Measurements from ENCODE around the gene DRC7. TPM values are rescaled to one million over a fixed set of nuclear protein-coding genes. Genes with fewer than 3 reads are reported as not detected.

DRC7 gene
- total RNA-seq, 1 experiment from 2014 or later, result not detected

DNA sequence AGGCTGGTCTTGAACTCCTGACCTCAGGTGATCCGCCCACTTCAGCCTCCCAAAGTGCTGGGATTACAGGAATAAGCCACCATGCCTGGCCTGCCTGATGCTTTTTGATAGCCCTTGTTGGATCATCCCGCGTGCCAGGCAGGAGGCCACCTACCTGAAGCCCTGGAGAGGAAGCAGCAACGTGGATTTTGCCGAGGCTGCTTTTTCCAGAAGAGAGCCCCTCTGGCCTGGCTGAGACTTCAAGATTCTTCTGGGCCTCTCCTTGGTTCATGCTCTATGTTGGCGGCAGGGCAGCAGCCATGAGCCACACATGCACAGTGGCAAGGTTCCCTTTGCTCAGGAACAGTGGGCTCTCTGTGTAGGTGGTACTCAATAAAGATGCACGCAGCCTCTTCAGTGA, 52.5 kb downstream of the DRC7 start:
- Histone ChIP-seq H3K36me3 (ENCODE audit: low read depth, low read length) (no peaks in the 10 kb centered on the region), H2AFZ (ENCODE audit: low read length) (no peak overlapping the region), H3K27ac (ENCODE audit: low read length) (no peak overlapping the region), H3K9ac (ENCODE audit: low read length) (no peak overlapping the region), H3K4me2 (ENCODE audit: low read length) (no peak overlapping the region), H3F3A (ENCODE audit: low read length, unreplicated experiment) (no peaks in the 10 kb centered on the region), H3K9me3 (ENCODE audit: low read length) (no peaks in the 10 kb centered on the region), H4K20me1 (ENCODE audit: low read length) (no peaks in the 10 kb centered on the region), H3K4me3 (ENCODE audit: low read length) (no peak overlapping the region), H3K4me1 (ENCODE audit: insufficient read depth, low read length) (no peaks in the 10 kb centered on the region), H3K9me2 (replicated peaks; ENCODE audit: low read length) (no peaks in the 10 kb centered on the region), H3K27me3 (ENCODE audit: low read length) (no peaks in the 10 kb centered on the region), H3K79me2 (ENCODE audit: low read length) (no peaks in the 10 kb centered on the region)
- ChIA-PET POLR2A (ENCODE audit: unreplicated experiment) (no interaction called here), CTCF (no interaction called here)
- DNase-seq, result no peak
- BruUV-seq (replicated peaks), result no TSS peak
- TF ChIP-seq, protein P1, sequence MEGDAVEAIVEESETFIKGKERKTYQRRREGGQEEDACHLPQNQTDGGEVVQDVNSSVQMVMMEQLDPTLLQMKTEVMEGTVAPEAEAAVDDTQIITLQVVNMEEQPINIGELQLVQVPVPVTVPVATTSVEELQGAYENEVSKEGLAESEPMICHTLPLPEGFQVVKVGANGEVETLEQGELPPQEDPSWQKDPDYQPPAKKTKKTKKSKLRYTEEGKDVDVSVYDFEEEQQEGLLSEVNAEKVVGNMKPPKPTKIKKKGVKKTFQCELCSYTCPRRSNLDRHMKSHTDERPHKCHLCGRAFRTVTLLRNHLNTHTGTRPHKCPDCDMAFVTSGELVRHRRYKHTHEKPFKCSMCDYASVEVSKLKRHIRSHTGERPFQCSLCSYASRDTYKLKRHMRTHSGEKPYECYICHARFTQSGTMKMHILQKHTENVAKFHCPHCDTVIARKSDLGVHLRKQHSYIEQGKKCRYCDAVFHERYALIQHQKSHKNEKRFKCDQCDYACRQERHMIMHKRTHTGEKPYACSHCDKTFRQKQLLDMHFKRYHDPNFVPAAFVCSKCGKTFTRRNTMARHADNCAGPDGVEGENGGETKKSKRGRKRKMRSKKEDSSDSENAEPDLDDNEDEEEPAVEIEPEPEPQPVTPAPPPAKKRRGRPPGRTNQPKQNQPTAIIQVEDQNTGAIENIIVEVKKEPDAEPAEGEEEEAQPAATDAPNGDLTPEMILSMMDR (conservative IDR thresholded peaks at IDR 0.05; ENCODE audit: low read depth, low read length), result no peak
- no peak for TF ChIP-seq EZH2 (IDR thresholded peaks at IDR 0.05; ENCODE audit: low read length, unreplicated experiment)
- TF ChIP-seq EZH2phosphoT487 (IDR thresholded peaks at IDR 0.05; ENCODE audit: borderline replicate concordance, low read length), result no peak
- ATAC-seq, result no peak
- intact Hi-C loops (cut with micrococcal nuclease), result no loop called here

GRCh38 chr16:57747496-57747895, 52.9 kb downstream of the DRC7 start:
- POLR2A ChIA-PET (ENCODE audit: unreplicated experiment), result no interaction called here
- ATAC-seq, result no peak
- no peaks in the 10 kb centered on the region for H3K9me2 ChIP-seq (replicated peaks; ENCODE audit: low read length)

DNA sequence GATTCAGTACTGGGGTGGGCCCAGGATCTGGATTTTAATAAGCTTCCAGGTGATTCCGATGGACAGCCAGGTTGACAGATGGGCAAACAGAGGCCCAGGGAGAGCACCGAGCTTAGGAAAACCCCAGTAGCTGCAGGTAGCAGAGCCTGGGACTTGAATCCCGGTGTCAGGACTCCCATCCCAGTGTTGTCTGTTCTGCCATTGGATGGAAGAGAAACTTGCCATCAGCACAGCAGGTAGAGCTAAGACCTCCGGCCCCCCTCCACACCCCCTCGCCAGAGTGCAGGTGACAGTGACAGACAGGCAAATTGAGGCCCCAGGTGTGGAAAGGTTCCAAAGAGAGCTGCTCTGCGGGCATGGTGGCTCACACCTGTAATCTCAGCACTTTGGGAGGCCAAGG, 53.4 kb downstream of the DRC7 start:
- Histone ChIP-seq H3K9me2 (replicated peaks; ENCODE audit: low read length) (no peaks in the 10 kb centered on the region), H3K36me3 (ENCODE audit: low read depth, low read length) (no peaks in the 10 kb centered on the region), H4K20me1 (ENCODE audit: low read length) (no peaks in the 10 kb centered on the region), H3F3A (ENCODE audit: low read length, unreplicated experiment) (no peaks in the 10 kb centered on the region), H3K27me3 (ENCODE audit: low read length) (no peaks in the 10 kb centered on the region), H3K4me2 (ENCODE audit: low read length) (no peak overlapping the region), H3K27ac (ENCODE audit: low read length) (no peak overlapping the region), H3K9me3 (ENCODE audit: low read length) (no peaks in the 10 kb centered on the region), H3K4me3 (ENCODE audit: low read length) (no peak overlapping the region), H3K9ac (ENCODE audit: low read length) (no peak overlapping the region), H3K4me1 (ENCODE audit: insufficient read depth, low read length) (no peaks in the 10 kb centered on the region), H2AFZ (ENCODE audit: low read length) (no peak overlapping the region), H3K79me2 (ENCODE audit: low read length) (no peaks in the 10 kb centered on the region)
- POLR2A ChIA-PET (ENCODE audit: unreplicated experiment), result no interaction called here
- TF ChIP-seq EZH2phosphoT487 (IDR thresholded peaks at IDR 0.05; ENCODE audit: borderline replicate concordance, low read length), result no peak
- TF ChIP-seq EZH2 (IDR thresholded peaks at IDR 0.05; ENCODE audit: low read length, unreplicated experiment), result no peak
- TF ChIP-seq, protein P1 (conservative IDR thresholded peaks at IDR 0.05; ENCODE audit: low read depth, low read length), result no peak
- CTCF ChIA-PET, result no interaction called here
- ATAC-seq (no peak), DNase-seq (no peak)
- intact Hi-C loops (cut with micrococcal nuclease), result no loop called here
- BruUV-seq (replicated peaks), result no TSS peak

More at GRCh38 chr16:57747496-57747895, 52.9 kb downstream of the DRC7 start:
- no peaks in the 10 kb centered on the region for H3K4me1 ChIP-seq (ENCODE audit: insufficient read depth, low read length)
- intact Hi-C loops (cut with micrococcal nuclease), result no loop called here
- H3K4me2 ChIP-seq (ENCODE audit: low read length), result no peak overlapping the region
- no peaks in the 10 kb centered on the region for H3K79me2 ChIP-seq (ENCODE audit: low read length)
- no peak overlapping the region for H3K27ac ChIP-seq (ENCODE audit: low read length)
- no peaks in the 10 kb centered on the region for H3K27me3 ChIP-seq (ENCODE audit: low read length)
- H3K9me3 ChIP-seq (ENCODE audit: low read length), result no peaks in the 10 kb centered on the region
- H3K9ac ChIP-seq (ENCODE audit: low read length), result no peak overlapping the region
- DNase-seq, result no peak
- H4K20me1 ChIP-seq (ENCODE audit: low read length), result no peaks in the 10 kb centered on the region
- no peak overlapping the region for H2AFZ ChIP-seq (ENCODE audit: low read length)
- TF ChIP-seq EZH2 (IDR thresholded peaks at IDR 0.05; ENCODE audit: low read length, unreplicated experiment), result no peak
- TF ChIP-seq EZH2phosphoT487 (IDR thresholded peaks at IDR 0.05; ENCODE audit: borderline replicate concordance, low read length), result no peak
- TF ChIP-seq, protein P1 (conservative IDR thresholded peaks at IDR 0.05; ENCODE audit: low read depth, low read length), result no peak
- no peaks in the 10 kb centered on the region for H3K36me3 ChIP-seq (ENCODE audit: low read depth, low read length)
- CTCF ChIA-PET, result no interaction called here
- H3F3A ChIP-seq (ENCODE audit: low read length, unreplicated experiment), result no peaks in the 10 kb centered on the region
- BruUV-seq (replicated peaks), result no TSS peak
- no peak overlapping the region for H3K4me3 ChIP-seq (ENCODE audit: low read length)

Measured in PC-3 (cell line).